K562 (cell line): ENCODE data around the gene LUZP1.

Experiments used
- HDGF ChIP-seq: fragments of 450-650 bp; IDR thresholded peaks from 2 replicates; pipeline ENCODE4 v1.6.1; 2016
- POLR2AphosphoS5 ChIP-seq: IDR thresholded peaks from 2 replicates; pipeline ENCODE4 v1.6.1; 2011; ENCODE audit warnings: mild to moderate bottlenecking, low read depth, low read length, moderate library complexity; ENCODE audit not compliant: control insufficient read depth, insufficient read depth
- RNF2 ChIP-seq: sonication (generic); IDR thresholded peaks from 2 replicates; pipeline ENCODE4 v1.6.1; 2016
- USF2 ChIP-seq: sonication (generic); formaldehyde crosslinking; IDR thresholded peaks from 2 replicates; pipeline ENCODE4 v1.5.0; 2020; ENCODE audit warnings: missing genetic modification reagents
- TF ChIP-seq, protein P1 (sequence below), 3 experiments: IDR thresholded peaks in 2 of 3; conservative IDR thresholded peaks in 1 of 3; 2 replicates each; pipeline ENCODE4 v1.5.1; 2011 to 2012; ENCODE audit warnings: low read length in 3 of 3, mild to moderate bottlenecking in 3 of 3, control low read depth in 2 of 3, improper control_type of control experiment in 1 of 3, inconsistent platforms in 1 of 3, low read depth in 1 of 3, mixed read lengths in 1 of 3, moderate library complexity in 1 of 3; ENCODE audit not compliant: insufficient read depth in 2 of 3

GRCh38 chr1:23177438-23178380 lies 9.1 kb upstream of the LUZP1 start:
- TF ChIP-seq HDGF (no peak), USF2 (no peak), POLR2AphosphoS5 (no peak), RNF2 (no peak)
- TF ChIP-seq, protein P1, sequence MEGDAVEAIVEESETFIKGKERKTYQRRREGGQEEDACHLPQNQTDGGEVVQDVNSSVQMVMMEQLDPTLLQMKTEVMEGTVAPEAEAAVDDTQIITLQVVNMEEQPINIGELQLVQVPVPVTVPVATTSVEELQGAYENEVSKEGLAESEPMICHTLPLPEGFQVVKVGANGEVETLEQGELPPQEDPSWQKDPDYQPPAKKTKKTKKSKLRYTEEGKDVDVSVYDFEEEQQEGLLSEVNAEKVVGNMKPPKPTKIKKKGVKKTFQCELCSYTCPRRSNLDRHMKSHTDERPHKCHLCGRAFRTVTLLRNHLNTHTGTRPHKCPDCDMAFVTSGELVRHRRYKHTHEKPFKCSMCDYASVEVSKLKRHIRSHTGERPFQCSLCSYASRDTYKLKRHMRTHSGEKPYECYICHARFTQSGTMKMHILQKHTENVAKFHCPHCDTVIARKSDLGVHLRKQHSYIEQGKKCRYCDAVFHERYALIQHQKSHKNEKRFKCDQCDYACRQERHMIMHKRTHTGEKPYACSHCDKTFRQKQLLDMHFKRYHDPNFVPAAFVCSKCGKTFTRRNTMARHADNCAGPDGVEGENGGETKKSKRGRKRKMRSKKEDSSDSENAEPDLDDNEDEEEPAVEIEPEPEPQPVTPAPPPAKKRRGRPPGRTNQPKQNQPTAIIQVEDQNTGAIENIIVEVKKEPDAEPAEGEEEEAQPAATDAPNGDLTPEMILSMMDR (IDR thresholded peaks at IDR 0.05 in 2 of 3, conservative IDR thresholded peaks at IDR 0.05 in 1 of 3; ENCODE audit: insufficient read depth in 2 of 3, low read depth in 1 of 3, low read length in 3 of 3): peak in 2 of 3 experiments; percentile 18 to 34; a peak in 1 of 6 replicates
